IPS-NIHi7 (cell line): ENCODE measurements around the gene LYVE1.
A peak's percentile ranks its signal among the peaks of the same experiment; 100 is the strongest.

ENCODE experiments used
- DNase-seq: peaks from one replicate; pipeline ENCODE4 v3.0.0; 2012; ENCODE audit warnings: mixed read lengths; ENCODE audit errors: extremely low spot score

The LYVE1 gene

DNA sequence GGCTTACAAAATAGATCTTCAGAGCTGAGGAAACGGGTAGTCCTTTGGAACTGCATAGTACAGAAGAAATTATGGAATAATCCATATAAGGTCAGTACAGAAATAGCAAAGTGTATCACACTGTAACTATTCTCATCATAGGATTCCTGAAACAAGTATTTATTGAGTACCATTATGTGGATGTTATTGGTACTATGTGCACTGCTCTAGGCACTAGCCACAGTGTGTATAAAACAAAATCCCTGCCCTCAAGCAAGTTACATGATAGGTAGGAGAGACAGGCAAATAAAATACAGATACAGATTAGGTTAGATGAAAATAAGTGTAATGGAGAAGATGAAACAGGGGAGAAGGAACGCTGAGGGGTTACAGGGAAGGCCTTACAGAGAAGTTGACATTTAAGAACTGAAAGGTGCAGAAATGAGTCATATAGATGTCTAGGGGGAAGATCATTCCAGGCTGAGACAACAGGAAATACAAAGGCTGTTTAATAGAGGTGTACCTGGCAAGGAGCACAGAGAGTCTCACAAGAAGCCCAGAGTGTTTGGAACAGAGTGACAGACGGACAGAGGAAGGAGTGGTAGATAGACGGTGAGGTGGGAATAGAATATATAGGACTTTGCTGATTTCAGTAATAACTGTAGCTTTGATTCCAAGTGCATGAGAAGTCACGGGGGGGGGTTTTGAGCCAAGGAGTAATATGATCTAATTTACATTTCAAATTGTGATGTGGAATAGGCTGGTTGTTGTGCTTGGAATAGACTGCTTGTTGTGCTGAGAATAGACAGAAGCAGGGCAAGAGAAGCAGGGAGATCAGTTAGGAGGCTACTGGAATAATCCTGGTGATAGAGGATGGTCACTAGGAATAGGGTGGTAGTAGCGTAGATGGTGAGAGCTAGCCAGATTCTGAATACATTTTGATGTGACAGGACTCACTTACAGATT lies 41.2 kb downstream of the LYVE1 start:
- DNase-seq = no peak

DNA sequence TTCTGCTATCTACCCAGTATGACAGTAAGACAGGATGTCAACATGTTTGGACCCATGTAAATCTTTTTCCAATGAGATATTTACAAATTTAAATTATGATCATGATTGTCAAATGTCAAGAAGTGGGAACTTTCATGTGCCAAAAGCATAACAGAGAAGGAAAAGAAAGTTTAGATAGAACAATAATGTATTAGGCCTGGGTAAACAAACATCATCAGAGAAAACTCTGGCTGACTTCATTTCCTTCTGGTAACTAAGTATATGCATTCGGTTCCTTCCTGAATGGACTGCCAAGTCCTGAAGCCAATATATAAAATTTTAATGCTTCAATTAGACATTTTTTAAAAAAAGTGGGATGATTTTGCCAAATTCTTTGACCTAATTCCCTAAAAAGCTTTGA lies 44.0 kb downstream of the LYVE1 start:
- DNase-seq = no peak

DNA sequence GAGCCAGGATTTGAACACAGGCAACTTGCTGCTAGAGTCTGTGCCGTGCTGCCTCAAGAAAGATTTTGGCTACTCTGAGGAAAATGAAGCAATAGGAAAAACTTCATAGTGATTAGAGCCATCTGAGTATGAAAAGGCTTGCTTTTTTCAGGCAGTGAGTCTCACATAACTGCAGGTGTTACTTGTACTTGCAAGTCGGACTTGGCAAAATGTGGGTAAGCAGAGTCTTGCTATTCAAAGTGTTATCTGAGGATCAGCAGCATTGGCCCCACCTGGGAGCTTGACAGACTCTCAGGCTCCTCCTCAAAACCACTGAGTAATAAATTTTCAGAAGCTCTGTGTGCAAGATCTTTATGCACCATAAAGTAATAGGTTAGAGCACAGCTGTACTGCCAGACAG lies 45.5 kb downstream of the LYVE1 start:
- no peak for DNase-seq

DNA sequence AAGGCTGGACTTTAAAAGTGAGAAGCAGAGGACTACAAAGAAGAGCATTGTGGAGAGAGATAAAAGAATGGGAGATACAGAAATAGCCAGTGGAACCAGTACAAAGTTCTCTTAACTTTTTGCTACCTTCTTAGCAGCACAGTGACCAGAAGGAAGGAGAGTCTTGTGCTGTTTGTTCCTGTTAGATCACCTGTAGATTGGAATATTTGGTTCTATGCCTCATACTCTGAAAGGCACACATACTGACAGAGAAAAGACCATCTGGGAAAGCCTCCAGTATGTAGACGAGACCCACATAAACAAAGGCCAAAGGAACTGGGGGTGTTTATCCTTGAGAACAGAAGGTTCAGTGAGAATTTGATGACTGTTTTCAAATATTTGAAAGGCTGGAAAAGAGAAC lies 46.2 kb downstream of the LYVE1 start:
- DNase-seq = no peak

DNA sequence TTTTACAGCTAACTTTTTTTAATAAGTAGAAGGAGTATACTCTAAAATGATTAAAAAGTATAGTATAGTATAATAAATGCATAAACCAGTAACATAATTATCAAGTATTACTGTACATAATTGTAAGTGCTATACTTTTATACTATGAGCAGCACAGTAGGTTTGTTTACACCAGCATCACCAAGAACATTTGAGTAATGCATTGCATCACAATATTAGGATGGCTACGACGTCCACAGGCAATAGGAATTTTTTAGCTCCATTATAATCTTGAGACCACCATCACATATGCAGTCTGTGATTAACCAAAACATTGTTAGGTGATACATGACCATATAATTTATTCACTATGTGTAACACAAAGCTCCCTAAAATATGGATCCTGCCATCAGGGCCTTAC lies 47.9 kb downstream of the LYVE1 start:
- DNase-seq = no peak

DNA sequence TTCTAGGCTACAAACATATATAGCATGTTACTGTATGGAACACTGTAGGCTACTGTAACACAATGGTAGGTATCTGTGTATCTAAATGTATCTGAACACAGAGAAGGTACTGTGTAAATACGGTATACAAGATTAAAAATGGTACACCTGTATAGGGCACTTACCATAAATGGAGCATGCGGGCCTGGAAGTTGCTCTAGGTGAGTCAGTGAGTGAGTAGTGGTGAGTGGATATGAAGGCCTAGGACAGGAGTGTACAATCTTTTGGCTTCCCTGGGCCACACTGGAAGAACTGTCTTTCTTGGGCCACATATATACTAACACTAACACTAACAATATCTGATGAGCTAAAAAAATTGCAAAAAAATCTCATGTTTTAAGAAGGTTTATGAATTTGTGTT lies 48.8 kb downstream of the LYVE1 start:
- DNase-seq = no peak

DNA sequence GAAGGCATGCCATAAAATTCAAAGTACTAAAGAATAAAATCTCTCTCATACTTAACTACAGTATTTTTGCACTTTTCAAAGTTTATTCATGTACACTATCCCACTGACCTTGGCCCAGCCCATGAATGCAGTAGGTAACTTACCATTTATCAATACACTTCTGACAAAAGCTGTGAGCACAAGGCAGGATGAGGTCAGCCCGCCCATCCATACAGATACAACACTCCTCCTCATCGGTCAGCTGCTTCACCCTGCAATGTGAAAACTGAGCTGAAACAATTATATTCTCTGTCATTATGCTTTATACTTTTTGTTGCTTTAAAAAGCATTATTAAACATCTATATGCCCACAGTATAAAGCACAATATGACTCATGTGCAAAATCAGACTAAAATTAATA lies 49.6 kb downstream of the LYVE1 start:
- DNase-seq = no peak

DNA sequence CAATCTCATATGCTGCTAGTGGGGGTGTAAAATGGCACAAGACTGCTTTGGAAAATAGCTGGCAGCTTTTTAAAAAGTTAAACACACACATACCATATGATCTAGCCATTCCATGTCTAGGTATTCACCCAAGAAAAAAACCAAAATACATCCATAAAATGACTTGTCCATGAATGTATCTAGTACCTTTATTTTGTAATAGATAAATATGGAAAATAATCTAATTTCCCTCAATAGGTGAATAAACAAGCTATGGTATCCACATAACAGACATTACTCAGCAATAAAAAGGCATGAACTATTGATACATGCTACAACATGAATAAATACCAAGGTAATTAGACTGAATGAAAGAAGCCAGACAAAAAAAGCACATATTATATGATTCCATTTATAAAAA lies 50.3 kb downstream of the LYVE1 start:
- no peak for DNase-seq

DNA sequence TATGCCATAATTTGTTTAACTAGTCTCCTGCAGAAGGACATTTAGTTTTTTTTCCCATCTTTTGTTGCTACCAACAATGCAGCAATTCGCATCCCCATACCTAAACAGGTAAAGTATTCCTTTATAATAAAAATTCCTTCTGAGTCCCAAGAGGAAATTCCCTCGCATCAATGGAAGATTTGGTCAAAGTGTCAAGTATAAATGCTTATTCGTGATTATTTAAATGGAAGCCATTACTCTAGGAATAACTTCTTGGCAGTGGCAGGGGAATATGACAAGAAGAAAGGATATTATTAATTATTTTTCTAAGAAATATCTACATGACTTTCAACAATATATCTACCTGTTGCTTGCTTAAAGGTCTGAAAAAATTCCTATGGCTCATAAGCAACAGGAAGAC lies 53.0 kb downstream of the LYVE1 start:
- DNase-seq = no peak

DNA sequence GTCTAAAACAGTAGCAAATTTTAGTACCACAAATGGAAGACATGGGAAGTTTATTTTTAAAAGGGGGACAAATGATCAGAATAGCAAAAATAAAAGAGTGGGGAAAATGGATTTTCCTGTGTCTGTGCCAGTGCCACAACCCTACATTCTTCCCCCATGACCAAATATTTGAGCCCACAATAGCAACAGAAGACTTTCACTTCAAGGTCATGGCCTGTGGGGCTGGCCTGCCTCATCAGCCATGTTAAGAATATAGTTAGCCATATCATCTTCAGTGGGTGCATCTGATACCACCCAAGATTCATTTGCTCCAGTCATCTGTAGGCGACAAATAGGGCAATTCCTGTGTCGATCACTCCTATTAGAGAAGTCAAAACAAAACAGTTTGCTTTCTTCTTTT lies 53.8 kb downstream of the LYVE1 start:
- no peak for DNase-seq

DNA sequence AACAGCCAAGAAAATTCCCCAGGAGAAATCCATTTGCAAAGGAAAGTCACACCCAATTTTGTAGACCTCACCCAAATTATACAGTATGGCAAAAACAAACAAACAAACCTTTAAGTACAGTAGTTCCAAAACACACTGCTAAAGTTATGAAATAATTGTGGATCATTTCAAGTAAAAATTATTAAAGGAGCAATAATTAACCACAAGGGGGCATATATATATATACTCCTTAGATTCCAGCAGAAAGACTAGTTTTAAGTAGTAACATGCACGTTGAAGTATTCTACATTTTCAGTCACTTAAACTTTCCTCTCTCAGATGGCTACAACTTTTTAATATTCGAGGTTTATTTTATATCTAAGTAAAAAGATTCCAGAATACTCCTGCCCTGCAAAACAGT lies 54.3 kb downstream of the LYVE1 start:
- DNase-seq = no peak

DNA sequence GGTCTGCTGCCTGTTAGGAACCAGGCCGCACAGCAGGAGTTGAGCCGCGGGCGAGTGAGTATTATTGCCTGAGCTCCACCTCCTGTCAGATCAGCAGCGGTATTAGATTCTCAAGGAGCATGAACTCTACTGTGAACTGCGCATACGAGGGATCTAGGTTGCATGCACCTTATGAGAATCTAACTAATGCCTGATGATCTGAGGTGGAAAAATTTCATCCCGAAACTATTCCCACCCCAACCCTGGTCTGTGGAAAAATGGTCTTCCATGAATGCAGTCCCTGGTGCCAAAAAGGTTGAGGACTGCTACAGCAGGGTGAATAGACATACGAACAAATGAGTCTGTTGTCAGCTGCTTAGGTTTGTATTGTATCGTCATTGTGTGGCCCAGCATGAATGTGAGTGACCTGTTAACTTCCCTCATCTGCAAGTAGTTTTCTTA lies 57.3 kb downstream of the LYVE1 start:
- peak; percentile 19 for DNase-seq
